ENCODE results near the gene TBL1X. TPM values are rescaled to one million over a fixed set of nuclear protein-coding genes. Genes with fewer than 3 reads are reported as not detected.

The TBL1X gene
- total and polyA plus RNA-seq, 2 donors (not counting 1 experiment from before 2014, with no cell fraction given), result 8.8 to 65.1 TPM

GRCh38 chrX:9765072-9765736 lies 300.3 kb downstream of the TBL1X start:
- DNase-seq, result no peak
- intact Hi-C loops (cut with micrococcal nuclease), result no loop called here
- Histone ChIP-seq H3K9ac (ENCODE audit: low read length) (no peak overlapping the region), H3K27ac (ENCODE audit: low read length in 2 of 2) (no peak overlapping the region), H3K4me3 (ENCODE audit: control extremely low read depth in 1 of 5, extremely low read depth in 1 of 5, insufficient read depth in 1 of 5, low read depth in 2 of 5, low read length in 4 of 5) (no peak overlapping the region), H3K4me2 (replicated peaks; ENCODE audit: low read depth, low read length, poor library complexity, severe bottlenecking) (no peak overlapping the region), H3K27me3 (replicated peaks in 1 of 4; ENCODE audit: control extremely low read depth in 1 of 4, control insufficient read depth in 3 of 4, insufficient read depth in 4 of 4, low read length in 3 of 4) (peaks cover 0 to 3% (median 0%) of the 10 kb centered on the region in 4 experiments), H2AFZ (ENCODE audit: insufficient read depth, low read depth, low read length, poor library complexity, severe bottlenecking) (no peak overlapping the region), H3K4me1 (ENCODE audit: control insufficient read depth in 2 of 2, insufficient read depth in 2 of 2, low read length in 2 of 2) (no peaks in the 10 kb centered on the region), H3K36me3 (replicated peaks in 1 of 2; ENCODE audit: control extremely low read depth in 1 of 2, control insufficient read depth in 1 of 2, extremely low read depth in 1 of 2, insufficient read depth in 2 of 2, low read length in 1 of 2) (no peaks in the 10 kb centered on the region), H4K20me1 (ENCODE audit: control insufficient read depth, insufficient read depth, low read length, poor library complexity, severe bottlenecking) (no peaks in the 10 kb centered on the region), H3K79me2 (ENCODE audit: control insufficient read depth, insufficient read depth, low read length) (no peaks in the 10 kb centered on the region), H3K9me3 (ENCODE audit: control extremely low read depth in 1 of 3, control insufficient read depth in 2 of 3, insufficient read depth in 1 of 3, low read length in 2 of 3) (no peaks in the 10 kb centered on the region)
- Mint-ChIP-seq H3K9me3 (ENCODE audit: insufficient read depth) (no peaks in the 10 kb centered on the region), H3K27ac (no peak overlapping the region), H3K4me3 (no peak overlapping the region), H3K27me3 (peaks cover 8% of the 10 kb centered on the region), H3K4me1 (no peaks in the 10 kb centered on the region)
- ATAC-seq (ENCODE audit: low read depth), result no peak
- WGBS (ENCODE audit: insufficient coverage), result 12% methylated on average over 66 of the region's 67 CpGs
- ChIA-PET POLR2A (no interaction called here), CTCF (no interaction called here)
- TF ChIP-seq EZH2 (IDR thresholded peaks at IDR 0.05; ENCODE audit: borderline replicate concordance, insufficient read depth, low read depth, low read length, poor library complexity, severe bottlenecking), result no peak
- TF ChIP-seq, protein P1, sequence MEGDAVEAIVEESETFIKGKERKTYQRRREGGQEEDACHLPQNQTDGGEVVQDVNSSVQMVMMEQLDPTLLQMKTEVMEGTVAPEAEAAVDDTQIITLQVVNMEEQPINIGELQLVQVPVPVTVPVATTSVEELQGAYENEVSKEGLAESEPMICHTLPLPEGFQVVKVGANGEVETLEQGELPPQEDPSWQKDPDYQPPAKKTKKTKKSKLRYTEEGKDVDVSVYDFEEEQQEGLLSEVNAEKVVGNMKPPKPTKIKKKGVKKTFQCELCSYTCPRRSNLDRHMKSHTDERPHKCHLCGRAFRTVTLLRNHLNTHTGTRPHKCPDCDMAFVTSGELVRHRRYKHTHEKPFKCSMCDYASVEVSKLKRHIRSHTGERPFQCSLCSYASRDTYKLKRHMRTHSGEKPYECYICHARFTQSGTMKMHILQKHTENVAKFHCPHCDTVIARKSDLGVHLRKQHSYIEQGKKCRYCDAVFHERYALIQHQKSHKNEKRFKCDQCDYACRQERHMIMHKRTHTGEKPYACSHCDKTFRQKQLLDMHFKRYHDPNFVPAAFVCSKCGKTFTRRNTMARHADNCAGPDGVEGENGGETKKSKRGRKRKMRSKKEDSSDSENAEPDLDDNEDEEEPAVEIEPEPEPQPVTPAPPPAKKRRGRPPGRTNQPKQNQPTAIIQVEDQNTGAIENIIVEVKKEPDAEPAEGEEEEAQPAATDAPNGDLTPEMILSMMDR (IDR thresholded peaks at IDR 0.05), result no peak

- 13% methylated on average over 14 of the region's 26 CpGs for WGBS (ENCODE audit: insufficient coverage)
- ChIA-PET POLR2A (no interaction called here), CTCF (no interaction called here)
- Mint-ChIP-seq H3K27me3 (peaks cover 8% of the 10 kb centered on the region), H3K4me3 (no peak within 1 kb of the TSS), H3K27ac (no peak within 1 kb of the TSS), H3K4me1 (no peaks in the 10 kb centered on the region), H3K9me3 (ENCODE audit: insufficient read depth) (no peaks in the 10 kb centered on the region)
- Histone ChIP-seq H4K20me1 (ENCODE audit: control insufficient read depth, insufficient read depth, low read length, poor library complexity, severe bottlenecking) (no peaks in the 10 kb centered on the region), H3K4me2 (replicated peaks; ENCODE audit: low read depth, low read length, poor library complexity, severe bottlenecking) (no peak within 1 kb of the TSS), H3K4me3 (ENCODE audit: control extremely low read depth in 1 of 5, extremely low read depth in 1 of 5, insufficient read depth in 1 of 5, low read depth in 2 of 5, low read length in 4 of 5) (no peak within 1 kb of the TSS), H3K36me3 (replicated peaks in 1 of 2; ENCODE audit: control extremely low read depth in 1 of 2, control insufficient read depth in 1 of 2, extremely low read depth in 1 of 2, insufficient read depth in 2 of 2, low read length in 1 of 2) (no peaks in the 10 kb centered on the region), H2AFZ (ENCODE audit: insufficient read depth, low read depth, low read length, poor library complexity, severe bottlenecking) (no peak within 1 kb of the TSS), H3K9me3 (ENCODE audit: control extremely low read depth in 1 of 3, control insufficient read depth in 2 of 3, insufficient read depth in 1 of 3, low read length in 2 of 3) (no peaks in the 10 kb centered on the region), H3K4me1 (ENCODE audit: control insufficient read depth in 2 of 2, insufficient read depth in 2 of 2, low read length in 2 of 2) (no peaks in the 10 kb centered on the region), H3K27ac (ENCODE audit: low read length in 2 of 2) (no peak within 1 kb of the TSS), H3K9ac (ENCODE audit: low read length) (no peak within 1 kb of the TSS), H3K27me3 (replicated peaks in 1 of 4; ENCODE audit: control extremely low read depth in 1 of 4, control insufficient read depth in 3 of 4, insufficient read depth in 4 of 4, low read length in 3 of 4) (peaks cover 0 to 3% (median 0%) of the 10 kb centered on the region in 4 experiments), H3K79me2 (ENCODE audit: control insufficient read depth, insufficient read depth, low read length) (no peaks in the 10 kb centered on the region)
- ATAC-seq (ENCODE audit: low read depth), result no peak
- TF ChIP-seq, protein P1 (IDR thresholded peaks at IDR 0.05), result no peak
- no peak for TF ChIP-seq EZH2 (IDR thresholded peaks at IDR 0.05; ENCODE audit: borderline replicate concordance, insufficient read depth, low read depth, low read length, poor library complexity, severe bottlenecking)
- no peak for DNase-seq
- intact Hi-C loops (cut with micrococcal nuclease), result no loop called here
These were observed 300.9 kb downstream of the TBL1X start, which contains the start of gene GPR143 for GRCh38 chrX:9765737-9766097. GPR143 (minus strand) TSS chrX:9765847; CDS start chrX:9765817, 30 bp downstream.

Measured in B cell (primary cell).